HG03558 (cell line): ENCODE data around the gene KDSR.

ENCODE experiments used
- ATAC-seq: cut with Tn5 transposase; IDR thresholded peaks from one replicate; pipeline ENCODE4 v1.9.1; 2021; ENCODE audit warnings: moderate number of reproducible peaks; ENCODE audit not compliant: unreplicated experiment; ENCODE audit errors: extremely low read depth

Gene KDSR, protein sequence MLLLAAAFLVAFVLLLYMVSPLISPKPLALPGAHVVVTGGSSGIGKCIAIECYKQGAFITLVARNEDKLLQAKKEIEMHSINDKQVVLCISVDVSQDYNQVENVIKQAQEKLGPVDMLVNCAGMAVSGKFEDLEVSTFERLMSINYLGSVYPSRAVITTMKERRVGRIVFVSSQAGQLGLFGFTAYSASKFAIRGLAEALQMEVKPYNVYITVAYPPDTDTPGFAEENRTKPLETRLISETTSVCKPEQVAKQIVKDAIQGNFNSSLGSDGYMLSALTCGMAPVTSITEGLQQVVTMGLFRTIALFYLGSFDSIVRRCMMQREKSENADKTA

DNA sequence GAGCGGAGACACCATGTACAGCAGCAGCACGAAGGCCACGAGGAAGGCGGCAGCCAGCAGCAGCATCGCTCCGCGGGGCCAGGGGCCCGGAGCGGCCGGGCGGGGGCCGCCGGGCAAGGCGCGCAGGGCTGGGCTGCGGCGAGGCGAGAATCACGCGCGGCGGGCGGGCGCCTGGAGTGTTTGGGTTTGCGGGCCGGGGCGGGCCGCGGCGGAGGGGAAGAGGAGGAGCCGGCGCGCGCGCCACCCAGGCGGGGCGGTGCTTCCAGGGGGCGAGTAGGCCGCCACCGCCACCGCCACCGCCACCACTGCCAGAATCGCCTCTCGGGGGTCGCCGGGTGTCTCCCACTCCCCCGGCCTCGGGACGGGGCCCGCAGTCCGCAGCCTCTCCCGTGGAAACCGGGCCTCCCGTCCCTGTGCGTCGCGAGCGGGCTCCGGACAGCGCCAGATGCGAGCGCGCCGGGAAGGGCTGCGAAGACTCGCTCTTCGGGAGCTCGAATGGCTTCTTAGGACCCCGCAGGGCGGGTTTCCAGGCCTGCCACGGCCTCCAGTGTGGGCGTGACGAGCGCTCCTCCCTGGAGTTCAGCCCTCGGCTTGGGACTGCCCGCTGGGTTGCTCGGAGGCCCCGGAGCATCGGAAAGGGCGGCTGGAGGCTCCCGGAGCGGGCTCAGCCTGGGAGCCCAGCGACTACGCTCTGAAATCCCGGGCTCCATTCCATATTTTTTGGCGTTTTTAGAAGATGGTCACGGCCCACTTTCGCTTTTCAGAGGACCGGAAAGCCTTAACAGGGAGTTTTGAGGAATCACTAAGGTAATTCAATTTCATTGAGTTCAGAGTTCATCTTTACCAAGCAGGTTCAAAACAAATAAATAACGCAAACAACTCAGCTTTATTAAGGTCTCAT is at the start of gene KDSR:
KDSR (minus strand) TSS at position 154 of the 901 bp plus-strand sequence; CDS start at position 66, 88 bp downstream.
- peak; percentile 71 for ATAC-seq

DNA sequence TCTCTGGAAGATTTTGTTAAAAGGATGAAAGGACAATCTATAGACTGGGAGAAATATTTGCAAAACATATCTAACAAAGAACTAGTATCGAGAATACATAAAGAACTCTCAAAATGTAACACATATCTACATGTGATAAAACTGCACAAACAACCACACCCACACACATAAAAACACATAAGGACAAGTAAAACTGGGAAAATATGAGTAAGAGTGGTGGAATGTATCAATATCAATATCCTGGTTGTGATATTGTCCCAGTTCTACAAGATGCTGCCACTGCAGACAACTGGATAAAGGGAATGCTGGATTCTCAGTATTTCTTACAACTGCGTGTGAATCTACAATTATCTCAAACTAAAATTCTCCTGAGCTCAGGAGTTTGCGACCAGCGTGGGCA is 45.9 kb upstream of the KDSR start:
- ATAC-seq = no peak

DNA sequence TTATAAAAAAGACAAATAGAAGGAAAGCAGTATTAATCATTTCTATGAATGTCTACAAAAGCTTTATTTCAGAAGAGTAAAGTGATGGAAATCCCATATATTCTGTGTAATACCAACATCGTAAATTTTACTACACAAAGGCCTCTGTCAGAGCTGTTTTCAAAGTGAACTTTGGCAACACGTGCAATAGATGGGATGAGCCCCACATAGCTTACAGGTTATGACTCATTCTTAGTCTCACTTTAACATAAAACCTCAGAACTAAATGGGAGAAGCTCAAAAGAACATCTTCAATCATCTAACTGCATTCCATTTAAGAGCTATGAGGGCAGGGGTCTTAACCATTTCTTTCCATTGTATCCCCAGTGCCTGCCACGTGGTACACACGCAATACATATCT is 43.8 kb upstream of the KDSR start:
- ATAC-seq = no peak

DNA sequence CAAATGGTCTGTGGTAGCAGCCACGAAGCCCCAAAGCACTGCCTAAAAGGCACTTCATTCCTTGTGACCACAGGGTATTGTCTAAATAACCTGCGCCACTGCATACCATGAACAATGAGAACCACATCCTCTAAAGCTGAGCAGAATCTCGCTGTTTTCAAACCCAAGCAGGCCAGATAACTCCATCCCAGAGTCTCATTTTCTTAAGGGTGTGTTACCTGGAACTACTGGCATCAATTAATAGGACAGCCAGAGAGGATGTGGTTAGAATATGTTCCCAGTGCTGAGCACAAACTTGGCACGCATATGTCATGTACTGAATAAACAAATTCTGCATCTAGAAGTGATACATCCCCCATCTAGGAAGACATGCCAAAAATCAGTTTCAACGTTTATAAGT is 42.3 kb upstream of the KDSR start:
- ATAC-seq = no peak

DNA sequence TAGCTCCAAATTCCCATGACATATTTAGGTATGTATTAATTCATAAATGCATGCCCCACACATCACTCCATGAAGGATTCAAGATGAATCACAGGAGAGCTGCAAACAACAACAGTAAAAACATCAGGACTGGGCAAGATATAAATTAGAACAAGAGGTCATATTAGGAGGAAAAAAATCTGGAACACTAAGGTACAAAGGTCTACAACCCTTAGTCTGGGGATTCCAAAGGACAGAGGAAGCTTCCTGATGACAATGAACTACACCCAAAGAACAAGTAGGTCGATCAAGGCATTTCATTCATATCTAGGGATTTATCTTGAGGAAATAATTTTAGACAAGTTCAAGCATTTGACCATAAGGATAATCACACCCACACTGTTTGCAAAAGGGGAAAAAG is 40.7 kb upstream of the KDSR start:
- ATAC-seq = no peak

DNA sequence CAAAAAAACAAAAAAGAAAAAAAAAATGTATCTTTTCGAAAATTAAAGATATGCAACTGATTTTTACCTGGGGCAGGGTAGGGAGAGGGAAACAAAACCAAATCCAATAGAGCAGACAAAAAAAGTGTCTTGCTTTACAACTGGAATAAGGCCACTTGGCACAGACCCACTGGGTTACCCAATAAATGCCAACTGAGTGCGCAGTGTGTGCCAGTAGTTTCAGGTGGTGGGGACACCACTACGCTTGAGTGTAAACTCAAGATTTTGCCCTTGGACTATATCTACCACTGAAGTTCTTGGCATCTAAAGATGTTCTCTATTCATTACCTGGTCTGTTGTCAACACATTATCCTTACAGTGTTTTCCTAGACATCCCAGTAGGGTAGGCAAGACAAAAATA is 39.0 kb upstream of the KDSR start:
- no peak for ATAC-seq

DNA sequence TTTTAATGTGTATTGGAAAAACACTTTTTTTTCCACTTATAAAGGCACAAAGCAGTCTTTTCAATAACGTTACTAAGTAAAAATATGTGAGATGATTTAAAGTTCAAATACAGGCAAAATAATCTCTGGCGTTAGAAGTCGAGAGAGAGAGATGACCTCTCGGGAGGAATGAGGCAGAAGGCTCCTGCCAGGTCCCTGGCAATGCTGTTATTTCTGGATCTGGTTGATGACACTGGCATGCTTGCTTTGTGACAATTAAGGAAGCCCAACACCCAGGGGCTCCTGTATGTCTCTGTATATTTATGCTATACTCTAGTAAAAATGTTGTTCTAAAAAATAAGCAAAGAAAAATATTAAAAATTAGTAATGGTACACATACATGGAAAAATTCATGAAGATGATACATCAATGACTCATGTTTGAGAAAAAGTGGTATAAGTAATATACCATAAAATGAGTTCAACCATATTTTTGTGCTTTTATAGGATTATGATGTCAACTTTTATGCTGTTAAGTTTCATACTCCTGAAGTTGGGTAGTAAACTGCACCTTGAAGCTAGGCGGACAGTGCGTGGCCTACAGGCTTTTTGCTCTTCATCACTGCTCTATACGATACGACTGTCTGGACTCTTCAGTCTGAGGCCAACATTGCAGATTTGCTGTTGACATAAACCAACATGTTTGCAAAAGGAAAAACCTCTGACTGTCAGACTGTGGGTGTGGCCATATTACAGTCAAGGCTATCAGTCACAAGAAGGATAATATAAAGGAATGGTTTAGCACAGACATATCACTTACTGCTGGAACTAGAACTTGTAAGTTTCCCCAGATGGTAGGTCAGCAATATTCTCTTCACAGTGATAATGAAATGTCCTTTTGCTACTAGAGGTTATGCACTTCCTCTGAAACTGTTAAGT is 35.5 kb upstream of the KDSR start:
- no peak for ATAC-seq

DNA sequence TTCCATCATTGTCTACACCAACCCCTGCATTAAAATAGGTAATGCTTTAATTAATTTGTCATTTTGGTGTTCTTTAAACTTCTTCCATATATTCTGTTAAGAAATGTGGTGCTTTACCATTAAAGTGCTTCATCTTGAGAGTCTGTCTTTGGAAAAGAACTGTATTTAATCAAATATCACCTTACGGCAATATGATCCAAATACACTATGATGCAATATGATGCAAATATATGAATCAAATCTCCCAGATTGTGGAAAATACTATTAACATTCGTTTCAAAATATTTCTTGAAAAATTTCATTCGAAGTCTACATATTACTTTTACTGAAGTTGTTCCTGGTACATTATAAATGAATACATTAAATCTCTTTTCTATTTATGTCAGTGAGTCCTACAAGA is 32.3 kb upstream of the KDSR start:
- no peak for ATAC-seq

DNA sequence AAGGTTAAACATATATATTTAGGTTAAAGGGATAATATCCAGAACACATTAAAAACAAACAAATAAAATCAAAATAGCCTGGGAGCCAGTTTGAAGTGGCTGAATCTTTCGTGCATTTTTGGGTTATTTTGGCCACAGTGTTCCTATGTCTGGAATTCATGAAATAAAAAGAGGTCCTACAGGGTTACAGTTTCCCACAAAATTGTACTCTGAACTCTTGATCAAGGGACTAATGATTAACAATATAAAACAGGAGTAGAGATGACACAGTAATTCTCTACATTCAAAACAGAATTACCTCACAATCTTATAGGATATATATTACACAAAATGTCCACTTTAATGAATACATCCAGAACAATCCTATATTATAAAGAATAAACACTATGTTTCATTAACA is 30.3 kb upstream of the KDSR start:
- no peak for ATAC-seq

DNA sequence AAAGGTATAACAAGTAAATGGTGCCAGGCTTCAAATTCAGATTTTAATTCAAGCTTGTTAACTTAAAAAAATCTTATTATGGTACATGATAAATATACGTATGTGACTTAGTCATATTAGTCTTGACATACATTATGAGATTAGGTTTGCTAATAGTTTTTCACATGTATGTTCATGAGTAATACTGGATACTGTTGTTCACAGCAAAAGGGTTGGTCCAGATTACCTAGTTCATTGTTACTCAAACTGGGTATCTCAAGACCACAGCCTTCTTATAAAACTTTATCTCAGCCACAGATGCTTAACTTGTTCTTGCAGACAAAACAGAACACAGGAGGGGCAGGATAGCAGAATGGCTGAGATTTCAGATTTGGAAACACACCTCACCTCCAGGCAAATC is 28.5 kb upstream of the KDSR start:
- ATAC-seq = no peak

DNA sequence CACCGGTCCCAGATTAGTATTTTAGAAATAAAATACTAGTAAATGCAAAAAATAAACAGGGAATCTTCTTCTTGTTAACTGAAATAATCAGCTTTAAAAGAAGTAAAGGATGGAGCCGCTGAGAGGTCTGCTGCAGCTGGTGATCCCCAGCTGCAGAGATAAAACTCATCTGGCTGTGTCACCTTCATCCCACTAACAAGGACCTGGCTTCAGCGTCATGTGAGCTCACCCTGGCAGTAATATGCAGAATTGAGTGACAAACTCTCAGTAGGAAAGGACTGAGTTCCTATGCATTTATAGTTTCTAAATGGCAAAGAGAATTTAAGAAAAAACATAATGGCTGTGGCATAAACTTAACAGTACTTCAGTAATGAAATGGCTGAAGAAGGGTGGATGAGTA is 27.9 kb upstream of the KDSR start:
- no peak for ATAC-seq

DNA sequence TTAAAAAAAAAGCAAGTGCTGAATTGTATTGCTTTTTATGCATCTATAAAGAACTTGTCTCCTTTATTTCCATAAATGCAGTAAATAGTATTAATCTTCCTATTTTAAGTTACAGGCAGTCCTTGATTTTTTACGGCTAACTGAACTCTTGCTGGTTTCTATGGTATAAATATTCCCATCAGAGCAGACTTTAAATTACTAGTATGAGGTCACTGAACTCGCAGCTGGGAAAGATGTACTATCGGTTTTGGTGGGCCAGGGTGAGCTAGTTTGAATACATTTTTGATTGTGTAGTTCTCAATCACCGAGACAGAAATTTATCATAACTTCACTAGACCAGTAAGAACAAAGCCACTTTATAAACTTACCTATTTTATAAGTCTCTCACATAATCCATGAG is 20.9 kb upstream of the KDSR start:
- no peak for ATAC-seq

DNA sequence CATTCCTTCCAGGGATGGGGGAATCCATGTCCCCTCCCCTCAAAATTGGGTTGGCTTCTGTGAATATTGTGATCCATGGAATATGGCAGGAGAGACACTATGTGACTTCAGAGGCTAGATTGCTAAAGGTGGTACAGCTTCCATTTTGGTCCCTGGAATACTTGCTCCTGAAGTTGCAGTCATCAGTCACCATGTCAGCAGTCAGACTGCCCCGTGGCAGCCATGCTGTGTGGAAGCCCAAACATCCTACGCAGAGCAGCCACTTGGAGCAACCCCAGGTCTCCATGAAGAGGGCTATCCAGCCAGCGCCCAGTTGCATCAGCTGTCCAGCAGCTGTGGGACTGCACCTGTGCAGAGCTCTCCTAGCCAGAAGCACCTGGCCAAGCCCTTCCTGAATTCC is 15.8 kb upstream of the KDSR start:
- no peak for ATAC-seq

DNA sequence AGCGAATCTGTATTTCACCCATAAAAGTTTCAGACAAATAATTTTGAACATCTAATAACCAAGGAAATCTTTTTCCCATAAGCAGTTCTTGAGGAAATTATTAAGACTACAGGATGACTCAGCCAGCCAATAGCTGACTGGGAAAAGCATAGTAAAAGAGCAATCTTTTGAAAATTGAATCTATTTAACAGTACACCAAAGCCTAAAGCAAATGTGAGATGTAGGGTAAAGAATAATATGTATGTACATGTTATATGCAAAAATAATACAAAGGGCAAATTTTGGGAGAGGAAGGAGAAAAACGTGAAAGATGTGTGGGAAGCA is 12.6 kb upstream of the KDSR start:
- ATAC-seq = no peak

DNA sequence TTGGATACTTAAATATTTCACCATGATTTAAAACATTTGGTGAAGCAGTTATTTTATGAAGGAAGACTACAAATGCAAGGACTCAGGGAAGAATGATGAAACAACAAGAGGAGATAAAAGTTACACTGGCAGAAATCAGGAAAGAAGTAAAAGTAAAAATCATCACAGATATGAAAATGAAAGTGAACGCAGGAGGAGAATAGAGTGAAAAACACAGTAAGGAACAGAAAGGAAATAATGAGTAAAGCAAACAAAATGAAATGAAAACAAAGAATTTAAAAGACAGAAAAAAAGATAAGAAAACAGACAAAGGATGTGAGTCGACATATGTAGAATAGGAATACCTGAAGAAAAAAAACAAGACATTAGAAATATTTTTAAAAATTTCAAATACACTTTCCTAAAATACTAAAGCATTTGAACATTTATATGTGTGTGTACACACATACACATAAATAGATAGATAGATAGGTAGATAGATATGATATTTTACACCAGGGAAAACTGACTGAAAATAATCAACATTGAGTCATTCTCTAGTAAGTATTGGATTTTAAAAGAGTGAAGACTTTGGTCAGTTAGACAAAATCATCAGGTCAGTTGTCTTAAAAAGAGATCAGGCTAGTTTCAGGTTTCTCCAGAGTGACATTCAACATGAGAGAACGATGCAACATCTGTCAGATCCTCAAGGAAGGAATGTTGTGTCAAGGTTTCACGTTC is 12.1 kb upstream of the KDSR start:
- ATAC-seq = no peak

DNA sequence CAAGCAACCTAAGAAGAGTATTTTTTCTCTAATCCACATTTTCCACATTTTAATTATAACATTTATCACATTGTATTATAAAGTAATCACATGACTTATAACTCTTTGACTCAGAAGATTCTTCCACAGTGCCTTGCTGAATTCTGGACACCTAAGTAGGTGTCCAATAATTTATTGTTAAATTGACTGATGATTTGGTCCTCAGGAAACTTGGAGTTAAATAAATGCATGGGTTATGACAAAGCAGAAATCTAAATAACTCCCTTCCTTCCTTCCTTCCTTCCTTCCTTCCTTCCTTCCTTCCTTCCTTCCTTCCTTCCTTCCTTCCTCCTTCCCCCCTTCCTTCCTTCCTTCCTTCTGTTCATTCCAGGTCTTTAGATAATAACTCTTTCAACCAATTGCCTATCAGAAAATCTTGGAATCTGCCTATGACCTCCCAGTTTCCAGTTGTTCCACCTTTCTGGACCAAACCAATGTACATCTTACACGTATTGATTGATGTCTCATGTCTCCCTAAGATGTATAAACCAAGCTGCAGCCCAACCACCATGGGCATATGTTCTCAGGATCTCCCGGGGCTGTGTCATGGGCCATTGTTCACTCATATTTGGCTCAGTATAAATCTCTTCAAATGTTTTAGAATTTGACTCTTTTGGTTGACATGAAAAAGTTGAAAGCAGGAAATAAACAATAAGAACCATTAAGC is 10.4 kb upstream of the KDSR start:
- ATAC-seq = no peak

DNA sequence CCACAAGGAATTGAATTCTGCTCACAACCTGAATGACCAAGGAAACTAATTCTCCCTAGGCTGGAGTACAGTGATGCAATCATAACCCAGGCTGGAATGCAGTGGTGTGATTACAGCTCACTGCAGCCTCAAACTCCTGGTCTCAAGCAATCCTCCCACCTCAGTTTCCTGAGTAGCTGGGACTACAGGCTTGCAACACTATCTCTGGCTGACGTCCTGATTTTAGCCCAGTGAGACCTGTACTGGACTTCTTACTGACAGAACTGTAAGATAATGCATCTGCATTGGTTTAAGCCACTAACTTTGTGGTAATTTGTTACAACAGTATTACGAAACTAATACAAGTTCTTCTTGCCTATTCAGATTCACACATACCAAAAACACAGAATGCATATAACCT is 9.5 kb upstream of the KDSR start:
- ATAC-seq = no peak

DNA sequence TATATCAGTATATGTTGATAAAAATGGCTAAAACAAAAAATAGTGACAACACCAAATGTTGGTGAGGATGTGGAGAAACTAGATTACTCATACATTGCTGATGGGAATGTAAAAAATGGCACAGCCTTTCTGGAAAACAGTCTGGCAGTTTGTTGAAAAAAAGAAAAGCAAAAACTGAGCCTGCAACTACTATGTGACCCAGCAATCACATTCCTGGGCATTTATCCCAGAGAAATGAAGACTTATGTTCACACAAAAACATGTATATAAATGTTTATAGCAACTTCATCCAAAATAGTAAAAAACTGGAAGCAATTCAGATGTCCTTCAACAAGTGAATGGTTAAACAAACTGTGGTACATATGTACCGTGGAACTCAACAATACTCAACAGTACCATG is 7.5 kb upstream of the KDSR start:
- no peak for ATAC-seq

DNA sequence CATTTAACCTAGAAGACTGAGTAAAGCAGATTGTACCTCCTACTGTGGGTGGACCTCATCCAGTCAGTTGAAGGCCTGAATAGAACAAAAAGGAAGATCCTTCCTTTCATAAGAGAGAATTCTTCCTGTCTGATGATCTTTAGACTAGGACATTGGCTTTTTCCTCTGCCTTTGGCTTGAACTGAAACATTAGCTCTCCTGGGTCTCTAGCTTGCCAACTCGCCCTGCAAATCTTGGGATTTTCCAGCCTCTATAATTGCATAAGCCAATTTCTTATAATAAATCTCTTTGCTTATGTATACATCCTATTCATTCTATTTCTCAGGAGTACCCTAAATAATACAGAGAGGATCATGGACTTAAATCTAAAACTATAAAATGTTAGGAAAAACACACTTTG is 6.2 kb upstream of the KDSR start:
- no peak for ATAC-seq

DNA sequence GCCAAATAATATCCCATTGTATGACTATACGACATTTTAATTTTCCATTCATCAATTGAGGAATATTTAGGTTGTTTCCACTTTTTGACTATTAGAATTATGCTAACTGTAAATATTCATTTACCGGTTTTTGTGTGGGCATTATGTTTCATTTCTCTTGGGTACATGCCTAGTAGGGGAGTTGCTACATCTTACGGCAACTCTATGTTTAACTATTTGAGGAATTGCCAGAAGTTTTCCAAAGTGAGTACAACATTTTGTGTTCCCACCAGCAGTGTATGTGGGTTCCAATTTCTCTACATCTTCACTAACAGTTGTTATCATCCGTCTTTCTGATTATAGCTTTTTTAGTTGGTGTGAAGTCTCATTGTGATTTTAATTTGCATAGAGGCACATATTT is 1.6 kb upstream of the KDSR start:
- no peak for ATAC-seq
